ENCODE results near the gene PFKP. TPM values are rescaled to one million over a fixed set of nuclear protein-coding genes. Genes with fewer than 3 reads are reported as not detected.

Gene PFKP
- polyA plus RNA-seq, 2 of the 4 experiments (the other 2 are of a cell fraction), result 164 to 279 TPM

GRCh38 chr10:3108033-3108432 lies 40.7 kb downstream of the PFKP start:
- CTCF ChIA-PET, result interaction anchor here (0.7 to 2.2 kb wide), 6 partner anchors 9 to 64 kb away, joined by 3 to 13 read pairs (median 6); no protein-coding TSS in a partner anchor
- H3K27ac ChIP-seq, result peak overlapping the region; percentile 86 to 92
- peak overlapping the region; percentile 79 for H3K4me2 ChIP-seq

GRCh38 chr10:3108575-3109105 lies 41.3 kb downstream of the PFKP start:
- ATAC-seq (no peak), FAIRE-seq (no peak), DNase-seq (ENCODE audit: low read depth in 1 of 2, low spot score in 1 of 2) (no peak)
- WGBS (ENCODE audit: missing lambda C conversion rate), result 93% methylated on average over 20 of the region's 21 CpGs
- POLR2A ChIA-PET, result interaction anchor here (2.2 to 2.9 kb wide), 2 partner anchors 13 to 17 kb away, joined by 24 to 33 read pairs; no protein-coding TSS in a partner anchor
- Histone ChIP-seq H3K4me1 (peaks cover 83% of the 10 kb centered on the region), H3K9me3 (no peaks in the 10 kb centered on the region), H3K27ac (peak overlapping the region; percentile 86 to 92), H3K4me2 (peak overlapping the region; percentile 79; the same call in 2 of the 3 replicates), H3K4me3 (no peak overlapping the region; the same call in 2 of the 3 replicates)
- TF ChIP-seq RNF2 (IDR thresholded peaks at IDR 0.05; ENCODE audit: borderline replicate concordance, low read depth) (no peak), CEBPB (IDR thresholded peaks at IDR 0.05) (no peak), TP53 (CRISPR knock-in tag; IDR thresholded peaks at IDR 0.05) (no peak), GATA3 (IDR thresholded peaks at IDR 0.05; ENCODE audit: borderline replicate concordance) (no peak), ZSCAN20 (CRISPR knock-in tag; IDR thresholded peaks at IDR 0.05) (no peak), NPAS2 (CRISPR knock-in tag; IDR thresholded peaks at IDR 0.05; ENCODE audit: borderline replicate concordance) (no peak), JUNB (IDR thresholded peaks at IDR 0.05) (no peak), SREBF2 (IDR thresholded peaks at IDR 0.05) (no peak), CHD4 (IDR thresholded peaks at IDR 0.05; ENCODE audit: borderline replicate concordance) (no peak), FOSB (CRISPR knock-in tag; IDR thresholded peaks at IDR 0.05) (no peak), HEYL (CRISPR knock-in tag; IDR thresholded peaks at IDR 0.05) (no peak), EP300 (IDR thresholded peaks at IDR 0.05) (no peak), CHD2 (IDR thresholded peaks at IDR 0.05; ENCODE audit: low read length, partially characterized antibody) (no peak)
- CTCF ChIA-PET, result interaction anchor here (0.7 to 2.2 kb wide), 6 partner anchors 8 to 65 kb away, joined by 3 to 13 read pairs (median 6); no protein-coding TSS in a partner anchor

More at GRCh38 chr10:3108033-3108432, 40.7 kb downstream of the PFKP start:
- peaks cover 89% of the 10 kb centered on the region for H3K4me1 ChIP-seq
- no peak for ATAC-seq
- no peaks in the 10 kb centered on the region for H3K9me3 ChIP-seq
- POLR2A ChIA-PET, result interaction anchor here (1.5 to 2.9 kb wide), 4 partner anchors 13 to 64 kb away, joined by 9 to 33 read pairs (median 17); partner anchors contain the start of genes PFKP and PITRM1
- no peak for FAIRE-seq
- peak overlapping the region; percentile 15; the same call in 1 of the 3 replicates for H3K4me3 ChIP-seq
- TF ChIP-seq HOXB5 (CRISPR knock-in tag; IDR thresholded peaks at IDR 0.05) (no peak), BCL3 (IDR thresholded peaks at IDR 0.05) (no peak)
- no peak for DNase-seq (ENCODE audit: low read depth in 1 of 2, low spot score in 1 of 2)
- WGBS (ENCODE audit: missing lambda C conversion rate), result 84% methylated on average over 8 of the region's 8 CpGs

GRCh38 chr10:3109196-3109595 lies 41.8 kb downstream of the PFKP start:
- CTCF ChIA-PET, result no interaction called here

More at GRCh38 chr10:3109196-3109595, 41.8 kb downstream of the PFKP start:
- FAIRE-seq (no peak), DNase-seq (ENCODE audit: low read depth in 1 of 2, low spot score in 1 of 2) (no peak), ATAC-seq (no peak)
- Histone ChIP-seq H3K4me3 (no peak overlapping the region), H3K9me3 (no peaks in the 10 kb centered on the region), H3K27ac (peak overlapping the region; percentile 86 to 92), H3K4me2 (no peak overlapping the region), H3K4me1 (peaks cover 77% of the 10 kb centered on the region)
- POLR2A ChIA-PET, result no interaction called here
- 97% methylated on average over 21 of the region's 21 CpGs for WGBS (ENCODE audit: missing lambda C conversion rate)
- no peak for TF ChIP-seq CEBPB (IDR thresholded peaks at IDR 0.05)
- no peak for TF ChIP-seq BCL3 (IDR thresholded peaks at IDR 0.05)
- TF ChIP-seq RARB (CRISPR knock-in tag; IDR thresholded peaks at IDR 0.05), result no peak
- TF ChIP-seq NFE2L2 (conservative IDR thresholded peaks at IDR 0.05; ENCODE audit: low read length), result no peak
- no peak for TF ChIP-seq RCOR1 (IDR thresholded peaks at IDR 0.05; ENCODE audit: low read depth, low read length)
- TF ChIP-seq RFX5 (IDR thresholded peaks at IDR 0.05), result no peak
- TF ChIP-seq KDM1A (IDR thresholded peaks at IDR 0.05; ENCODE audit: low read depth), result no peak
- no peak for TF ChIP-seq HMGXB4 (CRISPR knock-in tag; IDR thresholded peaks at IDR 0.05; ENCODE audit: borderline replicate concordance)
- TF ChIP-seq RAD21 (conservative IDR thresholded peaks at IDR 0.05 in 1 of 2, IDR thresholded peaks at IDR 0.05 in 1 of 2), result no peak
- TF ChIP-seq EHF (CRISPR knock-in tag; IDR thresholded peaks at IDR 0.05), result no peak
- TF ChIP-seq BHLHE40 (IDR thresholded peaks at IDR 0.05; ENCODE audit: low read depth, low read length), result no peak
- TF ChIP-seq EHMT2 (IDR thresholded peaks at IDR 0.05; ENCODE audit: low read depth), result no peak
- TF ChIP-seq HOXB13 (CRISPR knock-in tag; IDR thresholded peaks at IDR 0.05; ENCODE audit: low read depth), result no peak
- no peak for TF ChIP-seq ZFP36 (IDR thresholded peaks at IDR 0.05; ENCODE audit: borderline replicate concordance, partially characterized antibody)
- no peak for TF ChIP-seq HEYL (CRISPR knock-in tag; IDR thresholded peaks at IDR 0.05)
- TF ChIP-seq ZNF302 (CRISPR knock-in tag; IDR thresholded peaks at IDR 0.05), result no peak

Data from A549 (cell line).